Measurements from ENCODE around the gene TWSG1.
"Not testable (repeated sequence)": the region's sequence is repeated elsewhere in the genome, so short reads cannot be mapped to it uniquely, and the experiment has no call there.

The TWSG1 gene

GRCh38 chr18:9336827-9337226, 2.3 kb downstream of the TWSG1 start:
- DNase-seq = no peak

- DNase-seq = no peak
Observed at GRCh38 chr18:9337873-9338272, 3.3 kb downstream of the TWSG1 start.

GRCh38 chr18:9340472-9340871, 5.9 kb downstream of the TWSG1 start:
- no peak for DNase-seq

- DNase-seq = no peak
Observed at GRCh38 chr18:9343577-9343976, 9.0 kb downstream of the TWSG1 start.

- DNase-seq = no peak
Observed at GRCh38 chr18:9346775-9347174, 12.2 kb downstream of the TWSG1 start.

- no peak for DNase-seq
Observed at GRCh38 chr18:9348079-9348671, 13.6 kb downstream of the TWSG1 start.

GRCh38 chr18:9348766-9349165, 14.2 kb downstream of the TWSG1 start:
- DNase-seq = no peak

- DNase-seq = no peak
Observed at GRCh38 chr18:9353596-9353995, 19.0 kb downstream of the TWSG1 start.

GRCh38 chr18:9354256-9354655, 19.7 kb downstream of the TWSG1 start:
- no peak for DNase-seq

GRCh38 chr18:9356976-9357375, 22.4 kb downstream of the TWSG1 start:
- DNase-seq = no peak

- no peak for DNase-seq
Observed at GRCh38 chr18:9359796-9360195, 25.2 kb downstream of the TWSG1 start.

- DNase-seq = no peak
Observed at GRCh38 chr18:9361191-9361590, 26.6 kb downstream of the TWSG1 start.

- no peak for DNase-seq
Observed at GRCh38 chr18:9362869-9363268, 28.3 kb downstream of the TWSG1 start.

GRCh38 chr18:9364242-9364641, 29.7 kb downstream of the TWSG1 start:
- DNase-seq = no peak

GRCh38 chr18:9365406-9365805, 30.8 kb downstream of the TWSG1 start:
- no peak for DNase-seq

- no peak for DNase-seq
Observed at GRCh38 chr18:9366126-9366714, 31.6 kb downstream of the TWSG1 start.

- not testable (repeated sequence) for DNase-seq
Observed at GRCh38 chr18:9373254-9373653, 38.7 kb downstream of the TWSG1 start.

GRCh38 chr18:9379118-9379517, 44.5 kb downstream of the TWSG1 start:
- no peak for DNase-seq

GRCh38 chr18:9380101-9380500, 45.5 kb downstream of the TWSG1 start:
- DNase-seq = no peak

- peak; percentile 61 to 73 for DNase-seq
Observed at GRCh38 chr18:9380621-9381395, 46.2 kb downstream of the TWSG1 start.

GRCh38 chr18:9386879-9387278, 52.3 kb downstream of the TWSG1 start:
- no peak for DNase-seq

- no peak for DNase-seq
Observed at GRCh38 chr18:9387891-9388290, 53.3 kb downstream of the TWSG1 start.

GRCh38 chr18:9389706-9390105, 55.1 kb downstream of the TWSG1 start:
- no peak for DNase-seq

GRCh38 chr18:9392726-9393125, 58.2 kb downstream of the TWSG1 start:
- DNase-seq = no peak
